NCI-H345 (cell line): Measurements from ENCODE around the gene RNF125.
"Not testable (repeated sequence)": the region's sequence is repeated elsewhere in the genome, so short reads cannot be mapped to it uniquely, and the experiment has no call there.

Experiments used
- DNase-seq: peaks from one replicate; lab custom pipeline; 2025; lab: John Stamatoyannopoulos, UW

Gene RNF125

GRCh38 chr18:32018331-32019250 lies at the start of gene RNF125:
Gene RNF125, plus strand, starts transcription at chr18:32018825. Its CDS starts 39 bp downstream, at chr18:32018864.
- peak; percentile 60 for DNase-seq

- no peak for DNase-seq
These were observed 48.0 kb upstream of the RNF125 start for GRCh38 chr18:31970617-31971016.

GRCh38 chr18:31973929-31974546 lies 44.6 kb upstream of the RNF125 start:
- DNase-seq: no peak

GRCh38 chr18:31976242-31976641 lies 42.4 kb upstream of the RNF125 start:
- DNase-seq: no peak

GRCh38 chr18:31977270-31977872 lies 41.3 kb upstream of the RNF125 start:
- no peak for DNase-seq

- no peak for DNase-seq
These were observed 40.0 kb upstream of the RNF125 start for GRCh38 chr18:31978616-31979015.

- no peak for DNase-seq
These were observed 38.9 kb upstream of the RNF125 start for GRCh38 chr18:31979714-31980113.

GRCh38 chr18:31980863-31981262 lies 37.8 kb upstream of the RNF125 start:
- DNase-seq: no peak

- DNase-seq: no peak
These were observed 35.6 kb upstream of the RNF125 start for GRCh38 chr18:31983020-31983419.

- no peak for DNase-seq
These were observed 34.6 kb upstream of the RNF125 start for GRCh38 chr18:31983976-31984375.

- no peak for DNase-seq
These were observed 27.8 kb upstream of the RNF125 start for GRCh38 chr18:31990823-31991222.

- DNase-seq: no peak
These were observed 22.6 kb upstream of the RNF125 start for GRCh38 chr18:31996007-31996406.

- no peak for DNase-seq
These were observed 19.7 kb upstream of the RNF125 start for GRCh38 chr18:31998880-31999412.

GRCh38 chr18:32001141-32001540 lies 17.5 kb upstream of the RNF125 start:
- DNase-seq: not testable (repeated sequence)

GRCh38 chr18:32003822-32004221 lies 14.8 kb upstream of the RNF125 start:
- DNase-seq: not testable (repeated sequence)

GRCh38 chr18:32010124-32010721 lies 8.4 kb upstream of the RNF125 start:
- no peak for DNase-seq

- DNase-seq: no peak
These were observed 7.4 kb upstream of the RNF125 start for GRCh38 chr18:32011193-32011592.

- DNase-seq: peak; percentile 32
These were observed 775 bp downstream of the RNF125 start for GRCh38 chr18:32019251-32019948.

- not testable (repeated sequence) for DNase-seq
These were observed 1.5 kb downstream of the RNF125 start for GRCh38 chr18:32019949-32020625.

GRCh38 chr18:32021756-32022564 lies 3.3 kb downstream of the RNF125 start:
- no peak for DNase-seq
